IMR-90 (cell line): ENCODE data around the gene CFAP58. TPM values are rescaled to one million over a fixed set of nuclear protein-coding genes. Genes with fewer than 3 reads are reported as not detected.
A peak's percentile ranks its signal among the peaks of the same experiment; 100 is the strongest.

Source experiments
- ATAC-seq: fragments of 200-7000 bp; cut with Tn5 transposase; 2 replicates; pipeline ENCODE4 v1.9.1; 2020; ENCODE audit warnings: low read depth, mild to moderate bottlenecking, moderate library complexity
- BruUV-seq: library from RNA; stranded (reverse); fragments of 400-500 nt; replicated peaks from 2 replicates; lab custom pipeline; 2021; lab: Mats Ljungman, UMichigan
- CTCF ChIA-PET: fragments of 300-600 bp; formaldehyde crosslinking; extraction: SDS; loops from one replicate; lab custom pipeline; 2021; ENCODE audit warnings: antibody characterized with exemption; lab: Yijun Ruan, JAX
- POLR2A ChIA-PET: fragments of 300-600 bp; sonication (Branson Sonifier 250); formaldehyde crosslinking; loops from one replicate; lab custom pipeline; 2022; ENCODE audit warnings: antibody characterized with exemption; ENCODE audit not compliant: unreplicated experiment; lab: Charles Lee
- DNase-seq: peaks from one replicate; pipeline ENCODE4 v3.0.0; 2013
- H2AFZ ChIP-seq: replicated peaks from 2 replicates; pipeline ENCODE3; 2013; ENCODE audit warnings: low read length, mild to moderate bottlenecking; ENCODE audit not compliant: poor library complexity
- H2AK5ac ChIP-seq: 2 replicates; pipeline ENCODE4 v1.6.1; 2013; ENCODE audit warnings: low read depth, low read length, inconsistent platforms
- H2AK9ac ChIP-seq: replicated peaks from 2 replicates; pipeline ENCODE3; 2013; ENCODE audit warnings: mild to moderate bottlenecking, low read depth, low read length, moderate library complexity; ENCODE audit not compliant: poor library complexity
- H2BK120ac ChIP-seq: 2 replicates; pipeline ENCODE4 v1.6.1; 2013; ENCODE audit warnings: low read depth, low read length, inconsistent platforms
- H2BK15ac ChIP-seq: 3 replicates; pipeline ENCODE4 v1.6.1; 2013; ENCODE audit warnings: low read depth, low read length, inconsistent platforms
- H2BK20ac ChIP-seq: 2 replicates; pipeline ENCODE4 v1.6.1; 2013; ENCODE audit warnings: low read depth, mild to moderate bottlenecking, inconsistent platforms, low read length, moderate library complexity
- H2BK5ac ChIP-seq: 2 replicates; pipeline ENCODE4 v1.6.1; 2013; ENCODE audit warnings: mild to moderate bottlenecking, low read depth, low read length, inconsistent platforms; ENCODE audit not compliant: poor library complexity, severe bottlenecking
- H3K14ac ChIP-seq: replicated peaks from 2 replicates; pipeline ENCODE4 v1.6.1; 2013; ENCODE audit warnings: low read depth, low read length, inconsistent platforms
- H3K18ac ChIP-seq: 2 replicates; pipeline ENCODE4 v1.6.1; 2013; ENCODE audit warnings: low read depth, low read length, control low read depth
- H3K23ac ChIP-seq: 2 replicates; pipeline ENCODE4 v1.6.1; 2013; ENCODE audit warnings: low read depth, low read length, inconsistent platforms
- H3K27ac ChIP-seq: 2 replicates; pipeline ENCODE4 v1.5.1; 2013; ENCODE audit warnings: mild to moderate bottlenecking, control low read depth, low read length; ENCODE audit not compliant: insufficient read depth
- H3K27me3 ChIP-seq: 2 replicates; pipeline ENCODE4 v1.6.1; 2013; ENCODE audit warnings: low read length; ENCODE audit not compliant: control insufficient read depth, insufficient read depth
- H3K36me3 ChIP-seq: 2 replicates; pipeline ENCODE4 v1.6.1; 2013; ENCODE audit warnings: low read length, mixed read lengths; ENCODE audit not compliant: control insufficient read depth, insufficient read depth
- H3K4ac ChIP-seq: 2 replicates; pipeline ENCODE4 v1.6.1; 2013; ENCODE audit warnings: low read depth, low read length, inconsistent platforms
- H3K4me1 ChIP-seq: 2 replicates; pipeline ENCODE4 v1.6.1; 2013; ENCODE audit warnings: low read length, mixed read lengths; ENCODE audit not compliant: control insufficient read depth, insufficient read depth
- H3K4me2 ChIP-seq: 2 replicates; pipeline ENCODE4 v1.6.1; 2013; ENCODE audit warnings: low read depth, mild to moderate bottlenecking, control low read depth, low read length, moderate library complexity
- H3K4me3 ChIP-seq: 2 replicates; pipeline ENCODE4 v1.5.1; 2013; ENCODE audit warnings: low read depth, mild to moderate bottlenecking, control low read depth, low read length, moderate library complexity; ENCODE audit not compliant: insufficient read depth
- H3K56ac ChIP-seq: 2 replicates; pipeline ENCODE4 v1.6.1; 2013; ENCODE audit warnings: low read length, inconsistent platforms; ENCODE audit not compliant: insufficient read depth; ENCODE audit errors: extremely low read depth
- H3K79me1 ChIP-seq, 2 experiments: 2 replicates each; pipeline ENCODE4 v1.6.1; 2013; ENCODE audit warnings: low read length in 2 of 2, inconsistent platforms in 1 of 2, low read depth in 1 of 2
- H3K9ac ChIP-seq: 2 replicates; pipeline ENCODE4 v1.6.1; 2013; ENCODE audit warnings: low read depth, low read length, control low read depth
- H3K9me1 ChIP-seq: 2 replicates; pipeline ENCODE4 v1.6.1; 2013; ENCODE audit warnings: low read length, inconsistent platforms; ENCODE audit not compliant: insufficient read depth
- H3K9me3 ChIP-seq: 2 replicates; pipeline ENCODE4 v1.6.1; 2013; ENCODE audit warnings: low read length; ENCODE audit not compliant: control insufficient read depth, insufficient read depth
- H4K20me1 ChIP-seq: 2 replicates; pipeline ENCODE4 v1.6.1; 2013; ENCODE audit warnings: low read length, inconsistent platforms; ENCODE audit not compliant: insufficient read depth
- H4K5ac ChIP-seq: 2 replicates; pipeline ENCODE4 v1.6.1; 2013; ENCODE audit warnings: mild to moderate bottlenecking, low read depth, low read length, control low read depth
- H4K8ac ChIP-seq, 2 experiments: 2 replicates each; pipeline ENCODE4 v1.6.1; 2013; ENCODE audit warnings: low read depth in 2 of 2, low read length in 2 of 2, control low read depth in 1 of 2, inconsistent platforms in 1 of 2
- H4K91ac ChIP-seq: 2 replicates; pipeline ENCODE4 v1.6.1; 2013; ENCODE audit warnings: low read depth, low read length, inconsistent platforms; ENCODE audit not compliant: insufficient read depth
- CEBPB ChIP-seq: IDR thresholded peaks from 2 replicates; pipeline ENCODE4 v1.6.1; 2012; ENCODE audit warnings: low read depth, low read length, improper control_type of control experiment
- CHD1 ChIP-seq: IDR thresholded peaks from 2 replicates; pipeline ENCODE4 v1.6.1; 2012; ENCODE audit warnings: low read depth, low read length, improper control_type of control experiment
- MXI1 ChIP-seq: IDR thresholded peaks from 2 replicates; pipeline ENCODE4 v1.6.1; 2012; ENCODE audit warnings: low read depth, mild to moderate bottlenecking, low read length, moderate library complexity, borderline replicate concordance
- POLR2A ChIP-seq: IDR thresholded peaks from 2 replicates; pipeline ENCODE4 v1.6.1; 2012; ENCODE audit warnings: mild to moderate bottlenecking, low read depth, low read length
- RCOR1 ChIP-seq: IDR thresholded peaks from 2 replicates; pipeline ENCODE4 v1.6.1; 2012; ENCODE audit warnings: mild to moderate bottlenecking, low read length, improper control_type of control experiment; ENCODE audit not compliant: insufficient replicate concordance
- WGBS, 2 experiments: methylation state at CpG; one replicate each; pipeline versions ENCODE4 v1.1.5 to v1.1.7; 2013; ENCODE audit warnings: missing lambda C conversion rate in 2 of 2; ENCODE audit not compliant: insufficient read length in 1 of 2; ENCODE audit errors: extremely low coverage in 2 of 2; 5-methylcytosine and 5-hydroxymethylcytosine counted together
- dilution Hi-C: fragments of 300-500 bp; cut with HindIII; formaldehyde crosslinking; loops from one replicate; pipeline ENCODE4 v1.14.3; 2018; ENCODE audit warnings: low sequenced_read_pairs; ENCODE audit not compliant: unreplicated experiment
- in situ Hi-C: fragments of 300-500 bp; cut with MboI; formaldehyde crosslinking; loops from 3 replicates; pipeline ENCODE4 v1.14.3; 2019; ENCODE audit warnings: low sequenced_read_pairs, inconsistent platforms, mixed read lengths
- intact Hi-C: fragments of 100-400 bp; cut with micrococcal nuclease; formaldehyde crosslinking; loops from 2 replicates; pipeline ENCODE4 v1.10.0; 2022
- polyA plus RNA-seq, 3 experiments: library from polyadenylated mRNA; depleted of rRNA; stranded (reverse); fragments of >200 nt; gene quantifications; 2 replicates each; pipeline ENCODE4 v1.2.3, GENCODE V29; 2012; ENCODE audit warnings: low replicate concordance in 1 of 3
- total RNA-seq: library from RNA; depleted of rRNA; stranded (reverse); fragments of >200 nt; gene quantifications from 2 replicates; pipeline ENCODE4 v1.2.3, GENCODE V29; 2012

CFAP58 gene
- total and polyA plus RNA-seq, 2 of the 4 experiments (the other 2 are of a cell fraction): 0.36 to 0.72 TPM

DNA sequence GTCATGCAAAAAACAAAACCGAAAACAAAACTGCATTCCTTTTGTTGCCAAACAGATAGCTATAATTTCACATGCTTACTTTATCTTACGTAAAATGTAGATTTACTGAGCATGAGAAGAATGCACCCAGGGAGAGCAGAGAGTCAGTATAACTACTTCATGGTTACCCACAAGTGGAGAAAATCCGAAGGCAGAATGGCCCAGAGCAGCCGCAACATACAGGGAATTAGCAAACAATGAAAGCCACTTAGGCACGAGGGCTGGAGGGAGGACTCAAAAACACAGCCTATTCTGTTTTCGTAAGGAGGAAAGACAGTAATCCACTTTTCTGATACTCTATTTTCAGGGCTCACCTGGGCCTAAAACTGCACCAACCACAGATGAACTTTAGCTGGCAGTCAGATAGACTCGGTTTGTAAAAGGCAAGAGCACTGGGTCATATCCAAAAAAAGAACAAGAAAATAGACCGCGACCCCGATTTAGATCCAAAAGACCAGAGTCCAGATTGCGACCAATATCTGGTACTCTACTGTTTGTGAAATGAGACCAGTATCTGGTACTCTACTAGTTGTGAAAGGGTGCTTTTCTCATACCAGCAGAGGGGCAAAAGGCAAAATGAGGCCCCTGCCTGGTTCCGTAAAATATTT is 16.7 kb upstream of the CFAP58 start:
- H2BK120ac ChIP-seq: peak overlapping the region; percentile 1; the same call in 1 of the 2 replicates
- intact Hi-C loops (loop anchor here (5.0 kb wide), 1 partner anchor 450 kb away; no protein-coding TSS in a partner anchor), dilution Hi-C loops (no loop called here), in situ Hi-C loops (no loop called here)
- no peak overlapping the region for H2AFZ ChIP-seq
- peaks cover 3% of the 10 kb centered on the region; the same call in 1 of the 2 replicates for H3K36me3 ChIP-seq
- H3K27ac ChIP-seq: peak overlapping the region; percentile 98
- WGBS, 2 experiments: 0% methylated on average over 2 of the region's 12 CpGs; no CpG with 5 or more reads in 1 of the 2 experiments
- H4K91ac ChIP-seq: peak overlapping the region; percentile 56
- H3K4me1 ChIP-seq: peaks cover 40% of the 10 kb centered on the region
- ATAC-seq (peak; percentile 8), DNase-seq (peak; percentile 80)
- CTCF ChIA-PET: interaction anchor here (0.7 to 1.8 kb wide), 3 partner anchors 17 to 45 kb away, joined by 3 to 7 read pairs (median 4); partner anchors contain the start of gene CFAP58
- H4K5ac ChIP-seq: peak overlapping the region; percentile 9; the same call in 1 of the 2 replicates
- H3K27me3 ChIP-seq: no peaks in the 10 kb centered on the region
- H4K20me1 ChIP-seq: peaks cover 49% of the 10 kb centered on the region
- H3K14ac ChIP-seq: peak overlapping the region; percentile 15
- 0 out of 2 replicates have a peak overlapping the region, but pooled peaks have one; percentile 48 for H2AK5ac ChIP-seq
- TF ChIP-seq POLR2A (peak; percentile 64), MXI1 (peak; percentile 37; the same call in 1 of the 2 replicates), CHD1 (peak; percentile 94; the same call in 1 of the 2 replicates), CEBPB (peak; percentile 70), RCOR1 (no peak)
- H3K9ac ChIP-seq: peak overlapping the region; percentile 95
- no peaks in the 10 kb centered on the region for H3K9me3 ChIP-seq
- TSS peak; percentile 70 for BruUV-seq
- H3K4me2 ChIP-seq: peak overlapping the region; percentile 76
- peak overlapping the region; percentile 75 for H3K56ac ChIP-seq
- peak overlapping the region; percentile 62 to 67; a peak in 3 of 4 replicates for H4K8ac ChIP-seq
- peak overlapping the region; percentile 17; the same call in 1 of the 2 replicates for H3K18ac ChIP-seq
- peaks cover 40% of the 10 kb centered on the region for H3K9me1 ChIP-seq
- peak overlapping the region; percentile 90 for H2BK5ac ChIP-seq
- peak overlapping the region; percentile 20 for H2AK9ac ChIP-seq
- H3K4ac ChIP-seq: peak overlapping the region; percentile 72
- POLR2A ChIA-PET: no interaction called here
- H3K79me1 ChIP-seq: peaks cover 6 to 55% of the 10 kb centered on the region in 2 experiments; a peak in 3 of 4 replicates
- peak overlapping the region; percentile 83 for H3K4me3 ChIP-seq
- H2BK20ac ChIP-seq: 0 out of 2 replicates have a peak overlapping the region, but pooled peaks have one; percentile 4
- H3K23ac ChIP-seq: peak overlapping the region; percentile 66
- peak overlapping the region; percentile 3; the same call in 1 of the 3 replicates for H2BK15ac ChIP-seq
